Testis (tissue), 2 donors: ENCODE data around the gene CCNYL1.

ENCODE experiments used
- CTCF ChIP-seq, 3 experiments: fragments of 450-650 bp in 2 of 3; fragments of 200-600 bp in 1 of 3; sonication (generic) in 1 of 3; IDR thresholded peaks; one replicate each; pipeline ENCODE4 v1.5.1; 2016 to 2019; ENCODE audit warnings: antibody characterized with exemption in 3 of 3, mild to moderate bottlenecking in 2 of 3, moderate library complexity in 1 of 3
- POLR2A ChIP-seq: fragments of 450-650 bp; IDR thresholded peaks from one replicate; pipeline ENCODE4 v1.6.1; 2017; ENCODE audit warnings: antibody characterized with exemption, mild to moderate bottlenecking, moderate library complexity

GRCh38 chr2:207764096-207764630 lies 52.7 kb downstream of the CCNYL1 start:
- TF ChIP-seq CTCF (IDR thresholded peaks at IDR 0.05), result no peak
- TF ChIP-seq POLR2A, result no peak
